Trophoblast cell (in vitro differentiated cells and primary cell): ENCODE data around the gene ZNF189.

ENCODE experiments used
- DNase-seq, 2 donors: peaks; one replicate each; pipeline ENCODE4 v3.0.0-alpha.2; 2016
- H2AFZ ChIP-seq: 2 replicates; pipeline ENCODE4 v1.6.1; 2013; ENCODE audit warnings: low read length, moderate library complexity, mild to moderate bottlenecking; ENCODE audit not compliant: insufficient read depth, poor library complexity
- H2AK5ac ChIP-seq: 2 replicates; pipeline ENCODE4 v1.6.1; 2013; ENCODE audit warnings: mild to moderate bottlenecking, low read length
- H2BK120ac ChIP-seq: 2 replicates; pipeline ENCODE4 v1.6.1; 2013; ENCODE audit warnings: low read length, mild to moderate bottlenecking, moderate library complexity; ENCODE audit not compliant: insufficient read depth, poor library complexity
- H2BK12ac ChIP-seq: 2 replicates; pipeline ENCODE4 v1.6.1; 2013; ENCODE audit warnings: mild to moderate bottlenecking, low read length, moderate library complexity
- H2BK5ac ChIP-seq: 2 replicates; pipeline ENCODE4 v1.6.1; 2013; ENCODE audit warnings: low read length, low read depth, moderate library complexity, mild to moderate bottlenecking; ENCODE audit not compliant: poor library complexity
- H3K14ac ChIP-seq: 2 replicates; pipeline ENCODE4 v1.6.1; 2013; ENCODE audit warnings: mild to moderate bottlenecking, low read length
- H3K18ac ChIP-seq: 2 replicates; pipeline ENCODE4 v1.6.1; 2013; ENCODE audit warnings: mild to moderate bottlenecking, low read length
- H3K23ac ChIP-seq: 2 replicates; pipeline ENCODE4 v1.6.1; 2013; ENCODE audit warnings: low read length
- H3K27ac ChIP-seq: 2 replicates; pipeline ENCODE4 v1.5.1; 2013; ENCODE audit warnings: low read depth, mild to moderate bottlenecking, inconsistent platforms, low read length, moderate library complexity
- H3K27me3 ChIP-seq: 2 replicates; pipeline ENCODE4 v1.6.1; 2013; ENCODE audit warnings: inconsistent platforms, mild to moderate bottlenecking, low read length, moderate library complexity; ENCODE audit not compliant: insufficient read depth
- H3K36me3 ChIP-seq, 2 experiments: 1 replicate in 1 of 2; 2 replicates in 1 of 2; pipeline ENCODE4 v1.6.1; 2013; ENCODE audit warnings: low read length in 2 of 2, mild to moderate bottlenecking in 2 of 2, moderate library complexity in 1 of 2; ENCODE audit not compliant: insufficient read depth in 2 of 2, control insufficient read depth in 1 of 2
- H3K4ac ChIP-seq: 2 replicates; pipeline ENCODE4 v1.6.1; 2013; ENCODE audit warnings: low read depth, mild to moderate bottlenecking, low read length, moderate library complexity
- H3K4me1 ChIP-seq, 2 experiments: 1 replicate in 1 of 2; 2 replicates in 1 of 2; pipeline ENCODE4 v1.6.1; 2013; ENCODE audit warnings: low read length in 2 of 2, mild to moderate bottlenecking in 2 of 2, moderate library complexity in 1 of 2; ENCODE audit not compliant: insufficient read depth in 2 of 2, control insufficient read depth in 1 of 2
- H3K4me2 ChIP-seq: 2 replicates; pipeline ENCODE4 v1.6.1; 2013; ENCODE audit warnings: inconsistent platforms, mild to moderate bottlenecking, low read length, moderate library complexity
- H3K4me3 ChIP-seq: 2 replicates; pipeline ENCODE4 v1.5.1; 2013; ENCODE audit warnings: mild to moderate bottlenecking, low read depth, low read length, inconsistent platforms
- H3K79me1 ChIP-seq: one replicate; pipeline ENCODE4 v1.6.1; 2013; ENCODE audit warnings: low read length
- H3K79me2 ChIP-seq: 2 replicates; pipeline ENCODE4 v1.6.1; 2013; ENCODE audit warnings: low read length, mild to moderate bottlenecking; ENCODE audit not compliant: control insufficient read depth, insufficient read depth, poor library complexity
- H3K9ac ChIP-seq: 2 replicates; pipeline ENCODE4 v1.6.1; 2013; ENCODE audit warnings: mild to moderate bottlenecking, low read length
- H3K9me3 ChIP-seq: 2 replicates; pipeline ENCODE4 v1.6.1; 2013; ENCODE audit warnings: low read depth, mild to moderate bottlenecking, control low read depth, inconsistent platforms, low read length; ENCODE audit not compliant: insufficient read depth
- H4K12ac ChIP-seq: 2 replicates; pipeline ENCODE4 v1.6.1; 2013; ENCODE audit warnings: low read depth, mild to moderate bottlenecking, low read length, moderate library complexity
- H4K8ac ChIP-seq: 2 replicates; pipeline ENCODE4 v1.6.1; 2013; ENCODE audit warnings: low read depth, mild to moderate bottlenecking, low read length, moderate library complexity
- H4K91ac ChIP-seq: one replicate; pipeline ENCODE4 v1.6.1; 2013; ENCODE audit warnings: low read depth, mild to moderate bottlenecking, low read length, moderate library complexity
- WGBS: extraction: QIAGEN DNeasy Blood & Tissue Kit; methylation state at CpG from one replicate; pipeline ENCODE4 v1.1.7; 2013; ENCODE audit warnings: missing lambda C conversion rate; ENCODE audit not compliant: insufficient read length, insufficient coverage; ENCODE audit errors: extremely low coverage; 5-methylcytosine and 5-hydroxymethylcytosine counted together

ZNF189 gene

GRCh38 chr9:101438523-101438922 is 39.9 kb downstream of the ZNF189 start:
- H3K27ac ChIP-seq, result no peak overlapping the region
- H3K79me2 ChIP-seq, result no peaks in the 10 kb centered on the region
- no peak overlapping the region for H2AK5ac ChIP-seq
- no peaks in the 10 kb centered on the region for H3K79me1 ChIP-seq
- DNase-seq, result no peak
- no peak overlapping the region for H3K4me3 ChIP-seq
- H2AFZ ChIP-seq, result no peak overlapping the region
- no peak overlapping the region for H4K8ac ChIP-seq
- no peak overlapping the region for H2BK120ac ChIP-seq
- no peak overlapping the region for H2BK12ac ChIP-seq
- H3K36me3 ChIP-seq, result no peaks in the 10 kb centered on the region
- H3K9me3 ChIP-seq, result peaks cover 2% of the 10 kb centered on the region
- H4K91ac ChIP-seq, result no peak overlapping the region
- H3K27me3 ChIP-seq, result no peaks in the 10 kb centered on the region
- no peak overlapping the region for H4K12ac ChIP-seq
- no peak overlapping the region for H3K18ac ChIP-seq
- WGBS, result no CpG with 5 or more reads among the region's 3 CpGs
- no peak overlapping the region for H3K4me2 ChIP-seq
- H3K23ac ChIP-seq, result no peak overlapping the region
- H2BK5ac ChIP-seq, result no peak overlapping the region
- no peaks in the 10 kb centered on the region for H3K4me1 ChIP-seq
- H3K14ac ChIP-seq, result no peak overlapping the region
- no peak overlapping the region for H3K9ac ChIP-seq
- H3K4ac ChIP-seq, result no peak overlapping the region

DNA sequence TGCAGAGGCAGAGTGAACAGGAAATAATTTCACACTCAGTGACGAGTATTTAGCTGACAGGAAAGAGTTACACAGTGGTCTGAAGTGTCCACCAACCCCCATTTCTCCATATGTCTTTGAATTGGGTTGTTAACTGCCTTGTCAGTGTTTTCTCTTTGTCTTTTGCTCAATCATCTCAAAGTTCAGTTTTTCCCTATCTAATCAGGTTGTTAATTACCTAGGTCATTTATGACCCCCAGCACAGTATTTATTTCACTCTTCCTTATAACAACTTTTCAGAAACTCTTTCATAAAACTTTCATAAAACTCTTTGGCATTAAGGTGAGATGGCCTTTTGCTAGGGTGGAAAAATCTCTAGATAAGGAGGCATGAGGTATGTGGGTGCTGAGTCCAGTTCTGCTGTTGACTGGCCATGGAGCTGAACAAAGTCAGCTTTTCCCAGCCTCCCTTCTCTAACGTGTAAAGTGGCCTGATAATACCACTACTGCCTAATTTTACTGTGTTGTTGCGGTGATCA is 42.1 kb downstream of the ZNF189 start:
- no peak overlapping the region for H3K14ac ChIP-seq

DNA sequence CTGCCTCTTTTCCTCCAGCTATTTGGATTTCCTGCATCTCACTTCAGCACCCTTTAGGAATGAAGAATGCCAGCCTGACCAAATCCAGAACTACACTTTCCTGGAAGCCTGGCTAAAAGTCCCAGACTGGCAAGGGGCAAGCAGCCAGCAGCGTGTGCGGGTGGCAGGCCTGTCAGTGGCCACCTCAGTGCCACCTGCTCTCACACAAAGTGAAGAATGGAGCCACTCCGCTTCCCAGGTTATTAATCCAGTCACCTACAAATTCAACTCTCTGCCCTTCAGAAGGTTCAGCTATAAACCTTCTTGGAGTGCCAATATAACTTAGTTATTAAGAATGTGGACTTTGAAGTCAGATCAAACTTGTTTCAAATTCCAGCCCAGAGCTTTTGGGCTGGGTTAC is 43.7 kb downstream of the ZNF189 start:
- no peak overlapping the region for H3K4me3 ChIP-seq
- WGBS, result no CpG with 5 or more reads among the region's 3 CpGs

More for the DNA sequence above, 42.1 kb downstream of the ZNF189 start:
- H3K27me3 ChIP-seq, result no peaks in the 10 kb centered on the region
- H2BK5ac ChIP-seq, result no peak overlapping the region
- no peak overlapping the region for H3K23ac ChIP-seq
- H3K18ac ChIP-seq, result no peak overlapping the region
- H3K79me1 ChIP-seq, result no peaks in the 10 kb centered on the region
- no peak for DNase-seq
- H3K4me2 ChIP-seq, result no peak overlapping the region
- WGBS, result no CpG with 5 or more reads among the region's 3 CpGs
- no peaks in the 10 kb centered on the region for H3K4me1 ChIP-seq
- no peak overlapping the region for H3K9ac ChIP-seq
- H3K4ac ChIP-seq, result no peak overlapping the region
- H2BK120ac ChIP-seq, result no peak overlapping the region
- H4K91ac ChIP-seq, result no peak overlapping the region
- H3K36me3 ChIP-seq, result no peaks in the 10 kb centered on the region
- H4K12ac ChIP-seq, result no peak overlapping the region
- no peak overlapping the region for H3K27ac ChIP-seq
- H4K8ac ChIP-seq, result no peak overlapping the region
- peaks cover 2% of the 10 kb centered on the region for H3K9me3 ChIP-seq
- H3K79me2 ChIP-seq, result no peaks in the 10 kb centered on the region
- H2AK5ac ChIP-seq, result no peak overlapping the region
- no peak overlapping the region for H2AFZ ChIP-seq
- no peak overlapping the region for H3K4me3 ChIP-seq
- no peak overlapping the region for H2BK12ac ChIP-seq

DNA sequence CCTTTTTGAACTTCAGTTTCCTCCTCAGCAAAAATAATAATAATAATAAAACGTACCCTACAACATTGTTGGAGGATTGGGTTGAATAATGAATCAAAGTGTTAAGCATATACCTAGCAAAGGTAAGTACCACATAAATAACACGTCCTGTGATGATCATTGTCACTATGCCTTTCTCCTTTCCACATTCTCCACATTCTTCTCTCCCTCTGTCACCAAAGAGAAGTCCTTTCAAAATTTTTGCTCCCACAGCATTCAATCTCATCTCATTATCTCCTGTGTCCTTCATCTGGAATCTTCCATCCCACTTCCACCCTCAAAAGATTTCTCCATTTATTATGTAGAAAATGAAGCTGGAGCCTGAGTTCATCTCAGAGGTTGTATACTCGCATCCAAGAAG is 44.1 kb downstream of the ZNF189 start:
- no peak overlapping the region for H3K14ac ChIP-seq
- H3K4me2 ChIP-seq, result no peak overlapping the region
- no peaks in the 10 kb centered on the region for H3K4me1 ChIP-seq
- H3K4me3 ChIP-seq, result no peak overlapping the region
- no peak overlapping the region for H2AK5ac ChIP-seq
- no peaks in the 10 kb centered on the region for H3K36me3 ChIP-seq
- H4K12ac ChIP-seq, result no peak overlapping the region
- H2BK12ac ChIP-seq, result no peak overlapping the region
- no peak overlapping the region for H3K9ac ChIP-seq
- no peaks in the 10 kb centered on the region for H3K79me2 ChIP-seq
- no CpG with 5 or more reads among the region's 3 CpGs for WGBS
- no peak overlapping the region for H3K27ac ChIP-seq
- H2AFZ ChIP-seq, result no peak overlapping the region
- H4K91ac ChIP-seq, result no peak overlapping the region
- H3K27me3 ChIP-seq, result no peaks in the 10 kb centered on the region
- no peak overlapping the region for H3K18ac ChIP-seq
- peaks cover 2% of the 10 kb centered on the region for H3K9me3 ChIP-seq
- H3K4ac ChIP-seq, result no peak overlapping the region
- H2BK120ac ChIP-seq, result no peak overlapping the region
- no peak for DNase-seq
- no peak overlapping the region for H2BK5ac ChIP-seq
- H3K23ac ChIP-seq, result no peak overlapping the region
- no peaks in the 10 kb centered on the region for H3K79me1 ChIP-seq
- no peak overlapping the region for H4K8ac ChIP-seq

More for the DNA sequence above, 43.7 kb downstream of the ZNF189 start:
- H4K91ac ChIP-seq, result no peak overlapping the region
- no peak overlapping the region for H3K4ac ChIP-seq
- H2BK120ac ChIP-seq, result no peak overlapping the region
- no peak overlapping the region for H4K8ac ChIP-seq
- H3K14ac ChIP-seq, result no peak overlapping the region
- no peaks in the 10 kb centered on the region for H3K79me2 ChIP-seq
- DNase-seq, result no peak
- no peak overlapping the region for H3K4me2 ChIP-seq
- no peak overlapping the region for H3K23ac ChIP-seq
- no peak overlapping the region for H3K9ac ChIP-seq
- H3K9me3 ChIP-seq, result peaks cover 2% of the 10 kb centered on the region
- no peak overlapping the region for H2BK5ac ChIP-seq
- H3K27ac ChIP-seq, result no peak overlapping the region
- no peaks in the 10 kb centered on the region for H3K36me3 ChIP-seq
- no peak overlapping the region for H2AFZ ChIP-seq
- H4K12ac ChIP-seq, result no peak overlapping the region
- no peaks in the 10 kb centered on the region for H3K27me3 ChIP-seq
- H3K18ac ChIP-seq, result no peak overlapping the region
- H3K79me1 ChIP-seq, result no peaks in the 10 kb centered on the region
- no peak overlapping the region for H2AK5ac ChIP-seq
- H3K4me1 ChIP-seq, result no peaks in the 10 kb centered on the region
- H2BK12ac ChIP-seq, result no peak overlapping the region
